ENCODE results near the gene EBF3. TPM values are rescaled to one million over a fixed set of nuclear protein-coding genes. Genes with fewer than 3 reads are reported as not detected.

Gene EBF3
- total and polyA plus RNA-seq, 10 donors: 0.02 to 0.20 (median 0.13) TPM; not detected in 6

GRCh38 chr10:129796710-129797420 is 167.2 kb downstream of the EBF3 start:
- 43 to 69% (median 61%) methylated on average over 4 to 14 of the region's 14 CpGs for WGBS, 5 donors
- peaks cover 0 to 3% (median 0%) of the 10 kb centered on the region in 7 donors for H3K27me3 ChIP-seq (replicated peaks in 1 of 7)
- H3K9me3 ChIP-seq: peaks cover 0 to 60% (median 30%) of the 10 kb centered on the region in 8 donors
- no peaks in the 10 kb centered on the region for H3K4me1 ChIP-seq
- intact Hi-C loops (cut with DNase I; ENCODE audit: low total_unique reads): no loop called here
- DNase-seq: no peak
- H3K4me3 ChIP-seq: no peak overlapping the region
- no peaks in the 10 kb centered on the region for H3K36me3 ChIP-seq
- H3K27ac ChIP-seq: no peak overlapping the region
- TF ChIP-seq POLR2A (IDR thresholded peaks at IDR 0.05) (no peak), POLR2AphosphoS5 (IDR thresholded peaks at IDR 0.05) (no peak)
- TF ChIP-seq, protein P1, sequence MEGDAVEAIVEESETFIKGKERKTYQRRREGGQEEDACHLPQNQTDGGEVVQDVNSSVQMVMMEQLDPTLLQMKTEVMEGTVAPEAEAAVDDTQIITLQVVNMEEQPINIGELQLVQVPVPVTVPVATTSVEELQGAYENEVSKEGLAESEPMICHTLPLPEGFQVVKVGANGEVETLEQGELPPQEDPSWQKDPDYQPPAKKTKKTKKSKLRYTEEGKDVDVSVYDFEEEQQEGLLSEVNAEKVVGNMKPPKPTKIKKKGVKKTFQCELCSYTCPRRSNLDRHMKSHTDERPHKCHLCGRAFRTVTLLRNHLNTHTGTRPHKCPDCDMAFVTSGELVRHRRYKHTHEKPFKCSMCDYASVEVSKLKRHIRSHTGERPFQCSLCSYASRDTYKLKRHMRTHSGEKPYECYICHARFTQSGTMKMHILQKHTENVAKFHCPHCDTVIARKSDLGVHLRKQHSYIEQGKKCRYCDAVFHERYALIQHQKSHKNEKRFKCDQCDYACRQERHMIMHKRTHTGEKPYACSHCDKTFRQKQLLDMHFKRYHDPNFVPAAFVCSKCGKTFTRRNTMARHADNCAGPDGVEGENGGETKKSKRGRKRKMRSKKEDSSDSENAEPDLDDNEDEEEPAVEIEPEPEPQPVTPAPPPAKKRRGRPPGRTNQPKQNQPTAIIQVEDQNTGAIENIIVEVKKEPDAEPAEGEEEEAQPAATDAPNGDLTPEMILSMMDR (IDR thresholded peaks at IDR 0.05 in 8 of 11, conservative IDR thresholded peaks at IDR 0.05 in 3 of 11): no peak

DNA sequence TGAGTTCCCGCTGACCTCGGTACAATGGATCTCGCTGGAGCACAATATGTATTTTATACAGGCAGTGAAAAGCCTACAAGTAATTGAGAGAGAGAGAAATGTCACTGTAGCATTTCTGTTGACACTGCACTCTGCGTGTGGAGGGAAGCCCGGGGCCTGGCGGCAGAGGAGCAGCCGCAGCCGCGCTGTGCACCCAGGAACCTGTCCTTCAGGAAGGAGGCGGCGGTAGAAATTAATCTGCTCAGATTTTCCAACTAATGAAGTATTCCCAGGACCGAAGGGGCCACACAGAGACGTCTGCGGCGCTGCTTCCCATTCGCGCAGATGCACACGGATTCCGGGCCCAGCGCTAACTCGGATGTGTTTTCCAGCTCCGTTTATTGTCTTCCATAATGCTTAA is 170.1 kb downstream of the EBF3 start:
- TF ChIP-seq, protein P1 (IDR thresholded peaks at IDR 0.05 in 8 of 11, conservative IDR thresholded peaks at IDR 0.05 in 3 of 11): no peak
- TF ChIP-seq POLR2A (IDR thresholded peaks at IDR 0.05): no peak
- no peak for TF ChIP-seq POLR2AphosphoS5 (IDR thresholded peaks at IDR 0.05)
- Histone ChIP-seq H3K27ac (no peak overlapping the region), H3K4me3 (no peak overlapping the region), H3K4me1 (no peaks in the 10 kb centered on the region), H3K36me3 (no peaks in the 10 kb centered on the region), H3K27me3 (replicated peaks in 1 of 7) (peaks cover 0 to 3% (median 0%) of the 10 kb centered on the region in 7 donors), H3K9me3 (peaks cover 0 to 81% (median 51%) of the 10 kb centered on the region in 8 donors)
- intact Hi-C loops (cut with DNase I; ENCODE audit: low total_unique reads): no loop called here
- DNase-seq: no peak
- WGBS, 5 donors: 93 to 96% (median 95%) methylated on average over 22 of the region's 22 CpGs

DNA sequence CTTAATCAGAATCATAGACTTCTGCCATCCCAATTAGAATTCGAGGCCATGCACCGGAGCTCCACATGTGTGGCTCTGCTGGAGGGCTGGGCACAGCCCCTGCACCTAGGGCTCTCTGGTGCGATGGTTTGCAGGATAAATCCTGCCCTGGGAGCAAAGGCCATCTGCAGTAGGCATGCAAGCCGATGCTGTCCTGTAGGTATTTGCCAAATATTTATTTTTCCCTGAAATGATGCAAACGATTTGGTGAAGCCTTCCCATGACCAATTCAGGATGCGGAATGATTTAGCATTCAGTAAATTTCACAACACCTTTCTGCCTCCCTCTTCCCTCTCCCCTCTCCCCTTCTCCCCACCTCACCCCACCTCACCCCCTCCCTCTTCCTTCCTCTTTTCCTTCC is 170.6 kb downstream of the EBF3 start:
- no peak for DNase-seq
- Histone ChIP-seq H3K4me3 (no peak overlapping the region), H3K27me3 (replicated peaks in 1 of 7) (peaks cover 0 to 3% (median 0%) of the 10 kb centered on the region in 7 donors), H3K4me1 (no peaks in the 10 kb centered on the region), H3K9me3 (peaks cover 0 to 82% (median 51%) of the 10 kb centered on the region in 8 donors), H3K27ac (no peak overlapping the region), H3K36me3 (no peaks in the 10 kb centered on the region)
- intact Hi-C loops (cut with DNase I; ENCODE audit: low total_unique reads): no loop called here
- WGBS, 5 donors: 77 to 90% (median 87%) methylated on average over 6 of the region's 6 CpGs
- no peak for TF ChIP-seq POLR2A (IDR thresholded peaks at IDR 0.05)
- TF ChIP-seq, protein P1 (IDR thresholded peaks at IDR 0.05 in 8 of 11, conservative IDR thresholded peaks at IDR 0.05 in 3 of 11): no peak
- TF ChIP-seq POLR2AphosphoS5 (IDR thresholded peaks at IDR 0.05): no peak

GRCh38 chr10:129792864-129793263 is 171.2 kb downstream of the EBF3 start:
- Histone ChIP-seq H3K4me3 (no peak overlapping the region), H3K27ac (no peak overlapping the region), H3K36me3 (no peaks in the 10 kb centered on the region), H3K4me1 (no peaks in the 10 kb centered on the region), H3K27me3 (replicated peaks in 1 of 7) (peaks cover 0 to 3% (median 0%) of the 10 kb centered on the region in 7 donors), H3K9me3 (peaks cover 0 to 83% (median 50%) of the 10 kb centered on the region in 8 donors)
- peak; percentile 44 for DNase-seq
- 92 to 98% (median 93%) methylated on average over 10 of the region's 10 CpGs for WGBS, 5 donors
- intact Hi-C loops (cut with DNase I; ENCODE audit: low total_unique reads): no loop called here
- TF ChIP-seq POLR2AphosphoS5 (IDR thresholded peaks at IDR 0.05) (no peak), POLR2A (IDR thresholded peaks at IDR 0.05) (no peak)
- TF ChIP-seq, protein P1 (IDR thresholded peaks at IDR 0.05 in 8 of 11, conservative IDR thresholded peaks at IDR 0.05 in 3 of 11): no peak
